ENCODE results near the gene EIF2B1.

The EIF2B1 gene

GRCh38 chr12:123633379-123634141 lies at the start of gene EIF2B1, which contains the start of gene GTF2H3:
Gene EIF2B1 (minus strand): TSS chr12:123633686. CDS start chr12:123633557, 129 bp downstream.
Gene GTF2H3 (plus strand): TSS chr12:123633829. CDS start chr12:123633860, 31 bp downstream.
- peak; percentile 94 to 95 for DNase-seq (ENCODE audit: low read depth in 2 of 2)

GRCh38 chr12:123681605-123682004 lies 48.1 kb upstream of the EIF2B1 start:
- no peak for DNase-seq (ENCODE audit: low read depth in 2 of 2)

- DNase-seq (ENCODE audit: low read depth in 2 of 2): no peak
Measured at GRCh38 chr12:123678981-123679380, 45.5 kb upstream of the EIF2B1 start.

- no peak for DNase-seq (ENCODE audit: low read depth in 2 of 2)
Measured at GRCh38 chr12:123676616-123677320, 43.3 kb upstream of the EIF2B1 start.

DNA sequence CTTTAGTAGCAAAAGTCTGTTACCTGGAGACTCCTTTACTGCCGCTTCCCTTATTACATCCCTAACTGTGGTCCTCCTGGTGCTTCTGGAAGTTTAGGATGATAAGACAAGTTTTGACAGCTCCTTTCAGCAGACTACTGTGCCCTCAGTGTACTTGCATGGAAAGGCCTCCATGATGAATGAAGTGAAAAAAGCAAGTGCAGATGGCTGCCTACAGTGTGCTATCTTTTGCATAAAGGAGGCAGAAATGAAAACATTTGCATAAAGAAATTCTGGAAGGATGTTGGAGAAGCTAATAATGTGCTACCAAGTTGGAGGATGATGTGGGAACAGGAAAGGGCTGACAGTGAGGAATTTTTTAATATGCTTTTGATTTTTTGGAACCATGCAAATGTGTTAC lies 42.0 kb upstream of the EIF2B1 start:
- DNase-seq (ENCODE audit: low read depth in 2 of 2): no peak

GRCh38 chr12:123671876-123672275 lies 38.4 kb upstream of the EIF2B1 start:
- DNase-seq (ENCODE audit: low read depth in 2 of 2): no peak

DNA sequence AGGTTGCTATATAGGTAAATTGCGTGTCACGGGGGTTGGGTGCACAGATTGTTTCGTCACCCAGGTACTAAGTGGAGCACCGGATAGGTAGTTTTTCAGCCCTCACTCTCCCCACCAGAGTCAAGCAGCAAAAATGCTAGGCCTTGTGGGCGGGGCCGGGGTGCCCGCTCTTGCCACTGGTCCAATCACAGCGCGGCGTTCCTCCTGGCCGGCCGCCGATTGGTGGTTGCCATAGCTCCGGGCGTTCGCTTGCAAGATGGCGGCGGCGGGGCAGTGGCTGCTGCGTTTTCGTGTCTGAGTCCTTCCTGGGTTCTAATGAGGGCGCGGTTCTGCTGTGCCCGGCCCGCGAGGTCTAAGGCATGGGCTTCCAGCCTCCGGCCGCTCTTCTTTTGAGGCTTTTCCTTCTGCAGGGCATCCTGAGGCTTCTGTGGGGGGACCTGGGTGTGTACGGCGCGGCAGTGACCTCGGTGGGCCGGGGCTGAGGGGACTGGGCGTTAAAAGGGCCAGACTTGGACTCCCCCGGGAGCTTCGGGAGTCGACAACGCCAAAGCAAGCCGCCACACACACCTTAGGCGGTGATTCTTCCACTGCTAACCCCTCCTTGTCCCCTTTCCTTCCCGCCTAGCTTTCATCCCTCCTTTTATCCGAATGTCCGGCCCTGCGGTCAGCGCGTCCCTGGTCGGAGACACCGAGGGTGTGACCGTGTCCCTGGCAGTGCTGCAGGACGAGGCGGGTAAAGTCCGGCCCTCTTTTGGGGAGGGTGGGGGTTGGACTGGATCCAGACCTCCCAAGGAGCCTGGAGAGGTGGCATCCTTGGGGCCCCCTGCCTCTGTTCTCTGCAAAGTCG lies 37.6 kb upstream of the EIF2B1 start, which contains the start of gene TCTN2:
Gene TCTN2 (plus strand): TSS at position 232 of the 847 bp plus-strand sequence. CDS start 128 bp downstream, at position 360.
- DNase-seq (ENCODE audit: low read depth in 2 of 2): peak; percentile 84 to 86

GRCh38 chr12:123667771-123668170 lies 34.3 kb upstream of the EIF2B1 start:
- no peak for DNase-seq (ENCODE audit: low read depth in 2 of 2)

DNA sequence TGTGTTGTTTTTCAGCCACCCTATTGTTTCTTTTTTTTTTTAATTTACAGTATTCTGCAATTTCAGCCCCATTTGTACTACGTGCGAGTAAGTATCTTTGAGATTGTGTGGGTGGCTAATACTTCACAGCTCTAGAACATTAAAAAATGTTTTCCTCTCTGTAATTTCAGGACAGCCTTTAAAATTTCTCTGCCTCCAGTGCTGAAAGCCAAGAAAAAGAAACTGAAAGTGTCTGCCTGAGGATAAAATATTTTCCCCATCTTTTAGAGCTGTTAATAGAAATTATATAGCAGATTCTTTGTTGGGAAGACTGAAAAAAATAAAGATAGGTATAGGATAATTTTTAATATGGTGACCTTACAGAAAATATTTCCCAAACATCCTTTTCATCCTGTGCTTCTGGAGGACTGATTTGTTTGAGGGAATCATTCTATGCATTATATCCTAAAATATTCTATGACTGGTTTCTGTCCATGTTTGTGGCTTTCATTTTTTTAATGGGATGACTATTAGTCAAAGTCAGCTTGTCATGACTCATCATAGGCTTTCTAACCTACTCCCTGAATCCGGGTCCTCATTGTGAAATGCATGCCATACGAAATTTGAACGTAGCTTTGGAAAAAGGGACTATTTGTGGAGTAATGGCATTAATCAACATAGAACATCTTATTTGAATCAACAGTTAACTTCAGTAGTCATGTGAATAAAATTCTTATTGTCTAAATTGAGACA lies 26.7 kb upstream of the EIF2B1 start:
- DNase-seq (ENCODE audit: low read depth in 2 of 2): no peak

GRCh38 chr12:123657211-123657610 lies 23.7 kb upstream of the EIF2B1 start:
- no peak for DNase-seq (ENCODE audit: low read depth in 2 of 2)

- DNase-seq (ENCODE audit: low read depth in 2 of 2): no peak
Measured at GRCh38 chr12:123656392-123656791, 22.9 kb upstream of the EIF2B1 start.

- no peak for DNase-seq (ENCODE audit: low read depth in 2 of 2)
Measured at GRCh38 chr12:123655420-123655819, 21.9 kb upstream of the EIF2B1 start.

GRCh38 chr12:123654129-123654701 lies 20.7 kb upstream of the EIF2B1 start:
- DNase-seq (ENCODE audit: low read depth in 2 of 2): no peak

DNA sequence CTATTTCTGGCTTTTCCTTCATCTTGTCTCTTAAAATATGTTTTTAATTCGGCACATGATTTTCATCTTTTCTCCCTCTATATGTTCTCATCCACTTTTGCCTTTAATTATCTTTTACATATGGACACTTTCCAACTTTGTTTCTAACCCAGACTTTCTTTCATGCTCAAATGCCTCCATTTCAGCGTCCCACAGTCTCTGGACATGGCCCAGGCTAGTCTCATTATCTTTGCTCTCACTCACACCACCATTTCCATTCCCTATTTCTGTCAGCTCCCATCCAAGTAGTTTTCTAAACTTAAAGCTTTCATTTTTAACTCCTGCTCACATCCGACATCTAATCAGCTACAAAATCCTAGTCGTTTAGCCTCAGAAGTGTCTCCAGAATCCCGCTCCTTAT lies 14.9 kb upstream of the EIF2B1 start:
- no peak for DNase-seq (ENCODE audit: low read depth in 2 of 2)

DNA sequence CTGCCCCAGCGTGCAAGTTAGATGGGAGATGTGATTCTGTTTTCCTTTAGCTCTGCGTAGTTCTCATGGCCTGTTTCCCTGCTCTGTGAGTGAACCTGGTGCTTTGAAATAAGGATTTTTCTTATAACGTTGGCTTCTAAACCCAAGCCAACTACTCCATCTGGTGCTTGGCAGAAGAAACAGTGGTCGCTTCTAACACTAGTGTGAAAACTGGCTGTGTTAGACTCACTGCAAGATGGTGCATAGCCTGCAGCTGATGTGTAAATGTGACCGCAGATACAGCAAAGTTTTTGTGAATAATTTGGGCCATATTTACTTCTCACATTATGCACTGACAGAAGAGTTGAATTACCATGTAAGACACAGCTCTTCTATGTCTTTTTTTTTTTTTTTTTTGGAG lies 12.4 kb upstream of the EIF2B1 start:
- DNase-seq (ENCODE audit: low read depth in 2 of 2): no peak

- DNase-seq (ENCODE audit: low read depth in 2 of 2): no peak
Measured at GRCh38 chr12:123645380-123645779, 11.9 kb upstream of the EIF2B1 start.

- no peak for DNase-seq (ENCODE audit: low read depth in 2 of 2)
Measured at GRCh38 chr12:123643911-123644310, 10.4 kb upstream of the EIF2B1 start.

- no peak for DNase-seq (ENCODE audit: low read depth in 2 of 2)
Measured at GRCh38 chr12:123634142-123634561, 666 bp upstream of the EIF2B1 start.

DNA sequence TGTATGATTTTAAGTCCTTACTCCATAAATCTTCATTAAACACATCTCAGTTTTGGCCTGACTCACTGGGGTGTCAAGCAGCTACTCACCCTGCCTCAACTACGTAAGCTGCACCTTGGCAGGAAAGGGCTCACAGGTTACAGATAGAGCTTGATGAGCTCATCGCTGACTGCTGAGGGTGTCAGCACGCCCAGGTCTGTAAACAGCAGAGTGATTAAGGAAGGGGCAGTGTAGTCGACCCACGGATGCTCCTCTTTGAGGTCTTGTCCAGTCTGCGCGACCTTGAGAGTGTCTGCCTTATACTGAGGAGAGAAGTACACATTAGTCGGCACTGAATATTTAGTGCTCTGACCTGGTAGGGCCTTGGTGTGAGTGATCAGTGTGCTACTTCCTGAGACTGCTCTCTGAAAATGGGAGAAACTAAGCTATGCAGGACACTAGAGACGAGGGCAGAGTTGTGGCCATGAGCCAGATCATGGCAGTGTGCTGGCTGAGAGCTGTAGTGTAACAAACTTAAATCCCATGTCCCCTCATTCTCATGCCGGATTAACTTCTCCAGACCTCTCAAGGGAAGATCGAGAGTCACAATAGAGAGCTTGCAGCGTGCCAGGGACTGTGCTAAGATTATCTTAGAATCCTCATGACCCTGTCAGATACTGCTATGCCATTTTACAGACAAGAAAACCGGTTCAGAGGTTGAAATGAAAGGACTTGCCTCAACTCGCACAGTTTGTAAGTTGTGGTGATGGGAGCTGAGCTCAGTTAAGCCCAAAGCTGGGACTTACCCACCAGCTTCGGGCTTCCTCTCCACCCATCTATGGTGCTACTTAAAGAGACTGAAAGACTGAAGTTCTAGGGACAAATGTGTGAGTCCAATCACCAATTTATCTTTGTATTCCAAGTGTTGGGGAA lies 11.6 kb downstream of the EIF2B1 start:
- no peak for DNase-seq (ENCODE audit: low read depth in 2 of 2)

DNA sequence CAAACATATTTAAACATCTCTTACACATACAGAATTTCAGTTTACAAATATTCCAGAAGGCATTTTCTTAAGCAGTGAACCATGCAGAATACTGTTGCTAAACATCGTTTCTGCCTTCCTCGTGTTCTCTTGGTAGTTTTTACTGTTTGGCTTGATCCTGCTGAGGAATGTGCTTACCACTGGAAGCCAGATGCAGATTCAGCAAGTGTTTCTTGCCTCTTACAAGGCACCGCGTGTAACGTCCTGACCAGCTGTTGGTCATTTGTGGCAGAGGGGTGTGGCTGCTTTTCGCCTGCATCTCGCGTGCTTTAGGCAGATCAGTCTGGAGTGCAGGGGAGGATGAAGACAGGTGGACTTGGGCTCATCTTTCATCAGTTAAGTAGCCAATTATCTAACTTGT lies 12.4 kb downstream of the EIF2B1 start:
- DNase-seq (ENCODE audit: low read depth in 2 of 2): no peak
